Measurements from ENCODE around the gene PIM1. TPM values are rescaled to one million over a fixed set of nuclear protein-coding genes. Genes with fewer than 3 reads are reported as not detected.
"Not testable (repeated sequence)": the region's sequence is repeated elsewhere in the genome, so short reads cannot be mapped to it uniquely, and the experiment has no call there.

Gene PIM1
- total RNA-seq, 1 experiment from 2014 or later = 18.6 TPM

- no peak for DNase-seq
- Mint-ChIP-seq H3K9me3 (ENCODE audit: low read depth, unreplicated experiment) (no peaks in the 10 kb centered on the region), H3K27me3 (ENCODE audit: unreplicated experiment) (no peaks in the 10 kb centered on the region), H3K4me1 (ENCODE audit: low read depth, unreplicated experiment) (peaks cover 11% of the 10 kb centered on the region), H3K36me3 (ENCODE audit: insufficient read depth, unreplicated experiment) (peaks cover 40% of the 10 kb centered on the region), H3K27ac (ENCODE audit: unreplicated experiment) (no peak overlapping the region), H3K4me3 (ENCODE audit: low read depth, unreplicated experiment) (no peak overlapping the region)
- intact Hi-C loops (cut with micrococcal nuclease; ENCODE audit: unreplicated experiment) = loop anchor here (10.0 kb wide), 1 partner anchor 263 kb away; no protein-coding TSS in a partner anchor
- CTCF ChIA-PET = interaction anchor here (1.6 kb wide), 1 partner anchor 33 kb away, joined by 5 read pairs; no protein-coding TSS in a partner anchor
- no TSS peak for BruUV-seq (replicated peaks)
- no peak for TF ChIP-seq CTCF (IDR thresholded peaks at IDR 0.05; ENCODE audit: unreplicated experiment)
Measured at GRCh38 chr6:37177077-37177934, 7.4 kb downstream of the PIM1 start.

GRCh38 chr6:37177935-37178517 lies 8.1 kb downstream of the PIM1 start:
- intact Hi-C loops (cut with micrococcal nuclease; ENCODE audit: unreplicated experiment) = loop anchor here (10.0 kb wide), 1 partner anchor 263 kb away; no protein-coding TSS in a partner anchor
- H3K4me3 Mint-ChIP-seq (ENCODE audit: low read depth, unreplicated experiment) = no peak overlapping the region

GRCh38 chr6:37180075-37180474 lies 10.1 kb downstream of the PIM1 start:
- TF ChIP-seq CTCF (IDR thresholded peaks at IDR 0.05; ENCODE audit: unreplicated experiment) = no peak
- Mint-ChIP-seq H3K27ac (ENCODE audit: unreplicated experiment) (no peak overlapping the region), H3K27me3 (ENCODE audit: unreplicated experiment) (no peaks in the 10 kb centered on the region), H3K9me3 (ENCODE audit: low read depth, unreplicated experiment) (no peaks in the 10 kb centered on the region), H3K36me3 (ENCODE audit: insufficient read depth, unreplicated experiment) (peaks cover 14% of the 10 kb centered on the region), H3K4me1 (ENCODE audit: low read depth, unreplicated experiment) (peaks cover 2% of the 10 kb centered on the region), H3K4me3 (ENCODE audit: low read depth, unreplicated experiment) (no peak overlapping the region)
- no peak for DNase-seq
- BruUV-seq (replicated peaks) = no TSS peak
- intact Hi-C loops (cut with micrococcal nuclease; ENCODE audit: unreplicated experiment) = no loop called here
- CTCF ChIA-PET = interaction anchor here (0.7 to 1.0 kb wide), 4 partner anchors 22 to 162 kb away, joined by 3 to 4 read pairs (median 3); no protein-coding TSS in a partner anchor

More at GRCh38 chr6:37177935-37178517, 8.1 kb downstream of the PIM1 start:
- CTCF ChIA-PET = interaction anchor here (1.6 kb wide), 1 partner anchor 32 kb away, joined by 5 read pairs; no protein-coding TSS in a partner anchor
- no peak for DNase-seq
- Mint-ChIP-seq H3K9me3 (ENCODE audit: low read depth, unreplicated experiment) (no peaks in the 10 kb centered on the region), H3K4me1 (ENCODE audit: low read depth, unreplicated experiment) (peaks cover 11% of the 10 kb centered on the region), H3K27me3 (ENCODE audit: unreplicated experiment) (no peaks in the 10 kb centered on the region), H3K27ac (ENCODE audit: unreplicated experiment) (no peak overlapping the region), H3K36me3 (ENCODE audit: insufficient read depth, unreplicated experiment) (peaks cover 35% of the 10 kb centered on the region)
- TF ChIP-seq CTCF (IDR thresholded peaks at IDR 0.05; ENCODE audit: unreplicated experiment) = no peak
- no TSS peak for BruUV-seq (replicated peaks)

- H3K27ac Mint-ChIP-seq (ENCODE audit: unreplicated experiment); BruUV-seq (replicated peaks); intact Hi-C loops (cut with micrococcal nuclease; ENCODE audit: unreplicated experiment); H3K9me3 Mint-ChIP-seq (ENCODE audit: low read depth, unreplicated experiment); H3K4me3 Mint-ChIP-seq (ENCODE audit: low read depth, unreplicated experiment); H3K36me3 Mint-ChIP-seq (ENCODE audit: insufficient read depth, unreplicated experiment); DNase-seq; H3K4me1 Mint-ChIP-seq (ENCODE audit: low read depth, unreplicated experiment); H3K27me3 Mint-ChIP-seq (ENCODE audit: unreplicated experiment): not testable (repeated sequence)
- CTCF ChIA-PET = interaction anchor here (0.7 to 1.0 kb wide), 3 partner anchors 22 to 159 kb away, joined by 3 to 4 read pairs (median 3); no protein-coding TSS in a partner anchor
Measured at GRCh38 chr6:37180610-37181009, 10.7 kb downstream of the PIM1 start.
